Cardiac muscle cell (in vitro differentiated cells and primary cell): ENCODE data around the gene MARVELD2. TPM values are rescaled to one million over a fixed set of nuclear protein-coding genes. Genes with fewer than 3 reads are reported as not detected.
"Not testable (repeated sequence)": the region's sequence is repeated elsewhere in the genome, so short reads cannot be mapped to it uniquely, and the experiment has no call there.

Experiments used
- DNase-seq, 2 donors: peaks; one replicate each; pipeline versions ENCODE4 v3.0.0 to v3.0.0-alpha.2; 2010 to 2017; ENCODE audit warnings: low read depth in 1 of 2, low spot score in 1 of 2
- H3K27ac ChIP-seq: fragments of 200-600 bp; sonication (generic); 2 replicates; pipeline ENCODE4 v1.5.1; 2016
- H3K27me3 ChIP-seq: fragments of 200-600 bp; sonication (generic); 2 replicates; pipeline ENCODE4 v1.6.0; 2016; ENCODE audit warnings: control low read depth
- H3K36me3 ChIP-seq: fragments of 200-600 bp; sonication (generic); 2 replicates; pipeline ENCODE4 v1.5.1; 2016; ENCODE audit warnings: control low read depth
- H3K4me1 ChIP-seq: fragments of 200-600 bp; sonication (generic); 2 replicates; pipeline ENCODE4 v1.8.1; 2017; ENCODE audit warnings: low read depth, mild to moderate bottlenecking, mixed run types
- H3K4me3 ChIP-seq: fragments of 200-600 bp; sonication (generic); 2 replicates; pipeline ENCODE4 v1.5.1; 2016; ENCODE audit warnings: mild to moderate bottlenecking
- H3K9me3 ChIP-seq: fragments of 200-600 bp; sonication (generic); 2 replicates; pipeline ENCODE4 v1.5.1; 2017; ENCODE audit warnings: low read depth, mild to moderate bottlenecking, control low read depth
- CTCF ChIP-seq: IDR thresholded peaks from 2 replicates; pipeline ENCODE4 v1.5.1; 2012; ENCODE audit warnings: low read depth, mild to moderate bottlenecking, low read length
- polyA plus RNA-seq: library from polyadenylated mRNA; unstranded; fragments of >200 nt; fragmentation: Nextera tagmentation; extraction: Ambion mirVana; gene quantifications from 2 replicates; pipeline ENCODE4 v1.2.1, GENCODE V29; 2016
- total RNA-seq: library from RNA; depleted of rRNA; stranded (reverse); fragments of >200 nt; gene quantifications from 2 replicates; pipeline ENCODE4 v1.2.3, GENCODE V29; 2016

The MARVELD2 gene
- total RNA-seq (3.7 and 4.9 TPM in 2 replicates), polyA plus RNA-seq (4.9 TPM in 2 replicates)

- Histone ChIP-seq H3K27ac (no peak within 1 kb of the TSS), H3K27me3 (peaks cover 17% of the 10 kb centered on the region), H3K4me3 (peak within 1 kb of the TSS; percentile 43), H3K36me3 (peaks cover 8% of the 10 kb centered on the region), H3K9me3 (no peaks in the 10 kb centered on the region), H3K4me1 (no peaks in the 10 kb centered on the region)
- peak; percentile 63 to 76 for DNase-seq
- peak; percentile 40 for TF ChIP-seq CTCF
Observed at GRCh38 chr5:69414885-69415583, at the start of gene MARVELD2. TSS of gene MARVELD2 (plus strand) at chr5:69415116. CDS start at chr5:69419386, 4,270 bp downstream.

- DNase-seq: no peak
Observed at GRCh38 chr5:69367697-69368279, 47.1 kb upstream of the MARVELD2 start.

GRCh38 chr5:69368458-69369339 is 46.2 kb upstream of the MARVELD2 start:
- peaks cover 24% of the 10 kb centered on the region for H3K4me1 ChIP-seq
- H3K9me3 ChIP-seq: no peaks in the 10 kb centered on the region
- peak; percentile 38 to 49 for DNase-seq
- H3K27me3 ChIP-seq: no peaks in the 10 kb centered on the region
- no peak for TF ChIP-seq CTCF
- peaks cover 12% of the 10 kb centered on the region for H3K36me3 ChIP-seq
- H3K27ac ChIP-seq: peak overlapping the region; percentile 100
- H3K4me3 ChIP-seq: peak overlapping the region; percentile 83

More at GRCh38 chr5:69367697-69368279, 47.1 kb upstream of the MARVELD2 start:
- Histone ChIP-seq H3K9me3 (no peaks in the 10 kb centered on the region), H3K27ac (no peak overlapping the region), H3K36me3 (peaks cover 11% of the 10 kb centered on the region), H3K27me3 (no peaks in the 10 kb centered on the region), H3K4me1 (peaks cover 24% of the 10 kb centered on the region), H3K4me3 (peak overlapping the region; percentile 83)
- no peak for TF ChIP-seq CTCF

DNA sequence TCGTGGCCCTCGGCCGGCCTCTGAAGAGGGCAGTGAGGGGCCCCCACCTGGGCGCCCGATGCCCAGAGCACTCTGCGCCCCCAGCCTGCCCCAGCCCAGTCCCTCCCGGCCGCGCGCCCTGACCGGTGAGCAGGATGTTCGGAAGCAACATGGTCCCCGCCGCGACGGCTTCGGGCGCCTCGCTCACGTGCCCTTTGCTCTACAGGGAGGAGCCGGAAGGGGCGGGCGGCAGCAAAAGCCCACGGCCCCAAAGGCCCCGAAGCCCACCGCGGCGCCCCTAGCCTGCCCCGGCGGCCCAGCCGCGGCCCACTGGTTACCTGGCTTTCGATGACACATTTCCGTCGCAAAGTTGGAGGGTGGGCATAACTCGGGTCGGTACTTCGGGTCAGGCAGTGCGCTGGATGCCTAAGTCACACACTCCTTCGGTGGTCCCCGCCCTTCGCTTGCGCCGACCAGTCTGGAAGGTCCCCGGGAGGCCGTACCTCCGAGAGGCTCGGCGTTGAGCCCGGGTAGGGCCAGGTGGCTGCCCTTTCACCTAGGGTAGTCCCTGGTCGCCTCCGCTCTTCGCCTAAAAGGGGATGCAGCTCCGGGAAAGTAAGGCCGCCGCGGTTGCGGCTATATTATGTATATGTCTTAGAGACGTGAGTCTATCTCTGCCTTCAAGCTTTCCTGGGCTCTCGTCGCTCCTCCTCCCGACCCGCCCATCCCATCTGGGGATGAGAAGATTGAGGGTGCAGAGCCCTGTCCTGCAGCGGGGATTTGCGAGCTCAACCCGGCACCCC is 45.4 kb upstream of the MARVELD2 start, which contains the start of the genes AK6, RAD17 and TAF9:
TSS of gene AK6 (minus strand) at position 181 of the 782 bp plus-strand sequence. CDS start at position 151, 30 bp downstream.
TSS of gene RAD17 (plus strand) at position 479 of the 782 bp plus-strand sequence. CDS start 2,391 bp downstream, outside the sequence.
TSS of gene TAF9 (minus strand) at position 181 of the 782 bp plus-strand sequence. CDS start 3,783 bp downstream, outside the sequence.
- H3K27me3 ChIP-seq: no peaks in the 10 kb centered on the region
- peak within 1 kb of the TSS; percentile 83 for H3K4me3 ChIP-seq
- H3K4me1 ChIP-seq: peaks cover 22% of the 10 kb centered on the region
- no peak for TF ChIP-seq CTCF
- H3K27ac ChIP-seq: peak within 1 kb of the TSS; percentile 100
- DNase-seq: peak; percentile 94 to 95
- H3K9me3 ChIP-seq: no peaks in the 10 kb centered on the region
- peaks cover 20% of the 10 kb centered on the region for H3K36me3 ChIP-seq

DNA sequence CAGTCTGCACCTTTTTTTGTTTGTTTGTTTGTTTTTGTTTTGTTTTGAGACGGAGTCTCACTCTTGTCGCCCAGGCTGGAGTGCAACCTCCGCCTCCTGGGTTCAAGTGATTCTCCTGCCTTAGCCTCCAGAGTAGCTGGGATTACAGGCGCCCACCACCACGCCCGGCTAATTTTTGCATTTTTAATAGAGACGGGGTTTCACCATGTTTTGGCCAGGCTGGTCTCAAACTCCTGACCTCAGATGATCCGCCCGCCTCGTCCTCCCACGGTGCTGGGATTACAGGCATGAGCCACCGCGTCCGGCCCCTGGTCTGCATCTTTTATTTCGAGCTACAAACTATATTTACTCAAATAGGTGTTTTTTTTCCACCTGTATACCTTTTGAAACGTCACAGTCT is 44.6 kb upstream of the MARVELD2 start:
- H3K27ac ChIP-seq, DNase-seq, H3K9me3 ChIP-seq, H3K27me3 ChIP-seq: not testable (repeated sequence)
- Histone ChIP-seq H3K4me1 (peaks cover 21% of the 10 kb centered on the region), H3K36me3 (peaks cover 22% of the 10 kb centered on the region), H3K4me3 (peak overlapping the region; percentile 83)
